Fibroblast of villous mesenchyme (primary cell): Measurements from ENCODE around the gene HLA-DQA1. TPM values are rescaled to one million over a fixed set of nuclear protein-coding genes. Genes with fewer than 3 reads are reported as not detected.
"Not testable (repeated sequence)": the region's sequence is repeated elsewhere in the genome, so short reads cannot be mapped to it uniquely, and the experiment has no call there.

ENCODE experiments used
- DNase-seq: peaks from one replicate; pipeline ENCODE4 v3.0.0-alpha.2; 2010; ENCODE audit warnings: low read depth
- H3K4me3 ChIP-seq: 2 replicates; pipeline ENCODE4 v1.5.1; 2011; ENCODE audit warnings: low read depth, mild to moderate bottlenecking, low read length
- CTCF ChIP-seq: IDR thresholded peaks from 2 replicates; pipeline ENCODE4 v1.5.1; 2012; ENCODE audit warnings: low read depth, mild to moderate bottlenecking, low read length; ENCODE audit not compliant: insufficient read depth
- total RNA-seq: library from RNA; depleted of rRNA; stranded (reverse); fragments of >200 nt; gene quantifications from 2 replicates; pipeline ENCODE4 v1.2.3, GENCODE V29; 2012

HLA-DQA1 gene
- total RNA-seq: not detected in 2 replicates

- no peak for TF ChIP-seq CTCF
- no peak for DNase-seq
- H3K4me3 ChIP-seq: no peak within 1 kb of the TSS
Measured at GRCh38 chr6:32637219-32637880, at the start of gene HLA-DQA1. Gene HLA-DQA1 (plus strand): TSS chr6:32637406. CDS start chr6:32637459, 53 bp downstream.

- no peak for DNase-seq
- no peak overlapping the region for H3K4me3 ChIP-seq
- TF ChIP-seq CTCF: no peak
Measured at GRCh38 chr6:32588156-32588555, 49.0 kb upstream of the HLA-DQA1 start.

GRCh38 chr6:32589596-32590449 is 47.4 kb upstream of the HLA-DQA1 start, which contains the start of gene HLA-DRB1:
Gene HLA-DRB1 (minus strand): TSS chr6:32589848. CDS start chr6:32589742, 106 bp downstream.
- H3K4me3 ChIP-seq: no peak within 1 kb of the TSS
- DNase-seq: peak; percentile 25
- no peak for TF ChIP-seq CTCF

- not testable (repeated sequence) for DNase-seq, H3K4me3 ChIP-seq
Measured at GRCh38 chr6:32590713-32591112, 46.5 kb upstream of the HLA-DQA1 start.

- no peak overlapping the region for H3K4me3 ChIP-seq
- no peak for TF ChIP-seq CTCF
- DNase-seq: no peak
Measured at GRCh38 chr6:32597024-32597423, 40.2 kb upstream of the HLA-DQA1 start.

- no peak for TF ChIP-seq CTCF
- no peak for DNase-seq
- H3K4me3 ChIP-seq: no peak overlapping the region
Measured at GRCh38 chr6:32602383-32602782, 34.8 kb upstream of the HLA-DQA1 start.

- DNase-seq: no peak
- no peak for TF ChIP-seq CTCF
Measured at GRCh38 chr6:32603222-32603621, 34.0 kb upstream of the HLA-DQA1 start.

More at GRCh38 chr6:32603222-32603621, 34.0 kb upstream of the HLA-DQA1 start:
- no peak overlapping the region for H3K4me3 ChIP-seq
